Right lobe of liver (tissue), 6 donors: ENCODE data around the gene EIF1AD. TPM values are rescaled to one million over a fixed set of nuclear protein-coding genes. Genes with fewer than 3 reads are reported as not detected.

Experiments
- ATAC-seq, 4 donors: fragments of 200-7000 bp; cut with Tn5 transposase; one replicate each; pipeline ENCODE4 v1.9.1; 2020; ENCODE audit warnings: mild to moderate bottlenecking in 4 of 4, moderate library complexity in 4 of 4
- DNase-seq, 3 donors: peaks; one replicate each; pipeline ENCODE4 v3.0.0-alpha.2; 2020
- H3K27ac ChIP-seq, 3 donors: fragments of 200-600 bp; one replicate each; pipeline ENCODE4 v1.8.0; 2022
- H3K27me3 ChIP-seq, 2 donors: fragments of 200-600 bp; one replicate each; pipeline ENCODE4 v1.8.0; 2022
- H3K36me3 ChIP-seq, 4 donors: fragments of 200-600 bp; sonication (generic) in 1 of 4; one replicate each; pipeline versions ENCODE4 v1.5.1 to v1.8.0; 2017 to 2022; ENCODE audit warnings: control low read depth in 1 of 4
- H3K4me1 ChIP-seq, 4 donors: fragments of 200-600 bp; sonication (generic) in 1 of 4; one replicate each; pipeline versions ENCODE4 v1.5.1 to v1.8.0; 2017 to 2022; ENCODE audit warnings: control low read depth in 1 of 4
- H3K4me3 ChIP-seq, 3 donors: fragments of 200-600 bp; one replicate each; pipeline ENCODE4 v1.8.0; 2022
- H3K9me3 ChIP-seq, 4 donors: fragments of 200-600 bp; sonication (generic) in 1 of 4; one replicate each; pipeline versions ENCODE4 v1.5.1 to v1.8.0; 2017 to 2022; ENCODE audit warnings: control low read depth in 1 of 4
- CTCF ChIP-seq, 4 donors: fragments of 200-600 bp in 3 of 4; fragments of 450-650 bp in 1 of 4; IDR thresholded peaks; one replicate each; pipeline versions ENCODE4 v1.5.1 to v1.8.0; 2016 to 2022; ENCODE audit warnings: antibody characterized with exemption in 4 of 4, mild to moderate bottlenecking in 2 of 4
- POLR2A ChIP-seq: fragments of 450-650 bp; IDR thresholded peaks from one replicate; pipeline ENCODE4 v1.6.1; 2017; ENCODE audit warnings: antibody characterized with exemption, mild to moderate bottlenecking
- WGBS: methylation state at CpG from one replicate; pipeline ENCODE4 v1.1.6; 2018; ENCODE audit warnings: low coverage, low lambda C conversion rate; ENCODE audit not compliant: insufficient coverage; ENCODE audit errors: missing lambda C conversion rate; 5-methylcytosine and 5-hydroxymethylcytosine counted together
- intact Hi-C, 2 donors: fragments of 100-400 bp; cut with DNase I; formaldehyde crosslinking; loops; one replicate each; pipeline versions ENCODE4 v1.11.2 to v1.14.1; 2022
- total RNA-seq, 6 experiments: library from RNA; depleted of rRNA in 2 of 6; stranded (reverse); fragments of >200 nt in 2 of 6; fragmentation: NEBNext Ultra II Directional in 3 of 6; extraction: Animal tissue kit (Norgen Biotek cat#: 25700) in 3 of 6; gene quantifications; one replicate each; pipeline versions ENCODE4 v1.1.0 to v1.2.4, GENCODE V29; 2016 to 2023
- donor health status: DM: no; HTN: yes; CAD: no.
- donor health status: DM: no; HTN: no; CAD: no.
- donor health status: DM: no; HTN: no; CAD: no.
- donor health status: DM: no; HTN: yes; CAD: no.
- donor health status: DM: no; HTN: yes; CAD: no.

EIF1AD gene
- total RNA-seq, 6 experiments from 2014 or later = 11.5 to 22.1 (median 13.1) TPM

- H3K36me3 ChIP-seq = no peaks in the 10 kb centered on the region
- peaks cover 0 to 10% (median 0%) of the 10 kb centered on the region in 4 donors for H3K4me1 ChIP-seq
- whole genome bisulfite sequencing = 65% methylated on average over 3 of the region's 11 CpGs
- ATAC-seq = no peak
- H3K4me3 ChIP-seq = no peak overlapping the region
- H3K27me3 ChIP-seq = no peaks in the 10 kb centered on the region
- no peaks in the 10 kb centered on the region for H3K9me3 ChIP-seq
- H3K27ac ChIP-seq = no peak overlapping the region
- no peak for TF ChIP-seq CTCF (IDR thresholded peaks at IDR 0.05)
- no peak for TF ChIP-seq POLR2A
- DNase-seq = no peak
- intact Hi-C loops = no loop called here
Measured at GRCh38 chr11:66047541-66048365, 45.8 kb upstream of the EIF1AD start.

- whole genome bisulfite sequencing = no CpG with 5 or more reads among the region's 3 CpGs
- H3K9me3 ChIP-seq = no peaks in the 10 kb centered on the region
- no peak for DNase-seq
- ATAC-seq = no peak
- peaks cover 0 to 10% (median 0%) of the 10 kb centered on the region in 4 donors for H3K4me1 ChIP-seq
- H3K36me3 ChIP-seq = no peaks in the 10 kb centered on the region
- no peak overlapping the region for H3K4me3 ChIP-seq
- intact Hi-C loops = no loop called here
- no peaks in the 10 kb centered on the region for H3K27me3 ChIP-seq
- no peak overlapping the region for H3K27ac ChIP-seq
- TF ChIP-seq CTCF (IDR thresholded peaks at IDR 0.05) = no peak
- no peak for TF ChIP-seq POLR2A
Measured at GRCh38 chr11:66046901-66047300, 44.9 kb upstream of the EIF1AD start.

DNA sequence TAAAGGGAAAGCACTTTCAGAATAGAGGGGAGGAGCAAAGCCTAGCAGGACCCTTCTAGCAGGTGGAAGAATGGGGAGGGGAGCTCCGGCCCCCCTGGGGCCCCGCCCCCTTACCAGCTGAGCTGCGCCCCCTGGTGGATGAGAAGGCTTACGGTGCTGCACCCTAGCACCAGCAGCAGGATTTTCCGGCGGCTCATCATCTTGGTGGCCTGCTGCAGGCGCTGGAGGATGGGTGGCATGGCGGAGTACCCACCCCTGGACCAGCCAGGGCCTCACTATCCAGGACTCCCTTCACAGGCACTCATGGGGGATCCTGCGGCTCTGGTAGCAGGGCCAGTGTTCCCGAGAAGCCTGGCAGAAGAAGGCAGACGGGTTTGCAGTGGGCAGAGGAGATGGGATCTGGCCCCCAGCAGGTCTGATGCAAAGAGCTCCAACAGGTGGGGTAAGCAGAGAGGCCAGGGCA, 43.3 kb upstream of the EIF1AD start:
- peak; percentile 77 to 78 (median 77) for DNase-seq
- Histone ChIP-seq H3K27me3 (no peaks in the 10 kb centered on the region), H3K9me3 (no peaks in the 10 kb centered on the region), H3K27ac (no peak overlapping the region), H3K36me3 (no peaks in the 10 kb centered on the region), H3K4me1 (no peaks in the 10 kb centered on the region), H3K4me3 (no peak overlapping the region)
- intact Hi-C loops = no loop called here
- WGBS = 15% methylated on average over 4 of the region's 11 CpGs
- TF ChIP-seq CTCF (IDR thresholded peaks at IDR 0.05) (peak; percentile 75 to 94 (median 90)), POLR2A (no peak)
- peak; percentile 83 to 94 (median 90) for ATAC-seq

DNA sequence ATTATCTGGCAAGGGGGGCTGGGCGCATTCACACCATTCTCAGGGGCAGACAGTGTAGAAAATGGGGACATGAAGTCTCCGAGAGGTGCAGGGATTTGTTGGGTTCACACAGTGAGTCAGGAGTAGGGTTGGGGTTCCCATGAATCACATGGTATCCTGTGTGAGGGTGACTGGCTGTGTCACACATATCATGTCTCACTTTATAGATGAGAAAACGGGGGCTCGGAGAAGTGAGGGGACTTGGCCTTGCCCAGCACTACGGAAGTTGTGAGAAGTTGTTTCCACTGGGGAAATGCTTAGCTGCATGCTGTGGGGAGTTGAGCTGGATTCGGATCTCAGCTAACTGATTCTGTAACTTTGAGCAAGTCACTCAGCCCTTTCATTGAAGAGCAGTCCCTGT, 42.8 kb upstream of the EIF1AD start:
- Histone ChIP-seq H3K4me1 (no peaks in the 10 kb centered on the region), H3K36me3 (no peaks in the 10 kb centered on the region), H3K4me3 (no peak overlapping the region), H3K27me3 (no peaks in the 10 kb centered on the region), H3K9me3 (no peaks in the 10 kb centered on the region), H3K27ac (no peak overlapping the region)
- DNase-seq (peak in 1 of 3 donors; percentile 22), ATAC-seq (no peak)
- 68% methylated on average over 3 of the region's 6 CpGs for WGBS
- intact Hi-C loops = no loop called here
- TF ChIP-seq POLR2A (no peak), CTCF (IDR thresholded peaks at IDR 0.05) (no peak)
